Heart right ventricle (tissue), 16 donors: ENCODE results near the gene LAMA5. TPM values are rescaled to one million over a fixed set of nuclear protein-coding genes. Genes with fewer than 3 reads are reported as not detected.
A peak's percentile ranks its signal among the peaks of the same experiment; 100 is the strongest.

ENCODE experiments used
- ATAC-seq, 8 donors: fragments of 200-7000 bp; cut with Tn5 transposase; one replicate each; pipeline ENCODE4 v1.9.1; 2020; ENCODE audit warnings: mild to moderate bottlenecking in 8 of 8, moderate library complexity in 8 of 8, moderate number of reproducible peaks in 1 of 8
- DNase-seq, 2 donors: peaks; one replicate each; pipeline ENCODE4 v3.0.0-alpha.2; 2020
- H3K27ac ChIP-seq, 10 donors: fragments of 200-600 bp; sonication (generic) in 2 of 10; one replicate each; pipeline versions ENCODE4 v1.5.0 to v1.8.0; 2020 to 2022; ENCODE audit warnings: mild to moderate bottlenecking in 3 of 10
- H3K27me3 ChIP-seq, 7 donors: fragments of 200-600 bp; one replicate each; pipeline ENCODE4 v1.8.0; 2021 to 2022; ENCODE audit warnings: mild to moderate bottlenecking in 2 of 7
- H3K36me3 ChIP-seq, 9 donors: fragments of 200-600 bp; sonication (generic) in 1 of 9; one replicate each; pipeline versions ENCODE4 v1.5.0 to v1.8.0; 2020 to 2022; ENCODE audit warnings: mild to moderate bottlenecking in 2 of 9
- H3K4me1 ChIP-seq, 9 donors: fragments of 200-600 bp; sonication (generic) in 1 of 9; one replicate each; pipeline versions ENCODE4 v1.5.0 to v1.8.0; 2020 to 2022; ENCODE audit warnings: mild to moderate bottlenecking in 4 of 9
- H3K4me3 ChIP-seq, 10 donors: fragments of 200-600 bp; sonication (generic) in 2 of 10; one replicate each; pipeline versions ENCODE4 v1.5.0 to v1.8.0; 2020 to 2022; ENCODE audit warnings: mild to moderate bottlenecking in 7 of 10, moderate library complexity in 2 of 10
- H3K9me3 ChIP-seq, 11 donors: fragments of 200-600 bp in 10 of 11; sonication (generic) in 2 of 11; one replicate each; pipeline versions ENCODE4 v1.5.0 to v1.8.0; 2013 to 2022; ENCODE audit warnings: mild to moderate bottlenecking in 2 of 11, control low read depth in 1 of 11, moderate library complexity in 1 of 11
- WGBS, 2 donors: extraction: QIAGEN DNeasy Blood & Tissue Kit; methylation state at CpG; one replicate each; pipeline ENCODE4 v1.1.7; 2013; ENCODE audit warnings: inconsistent platforms in 1 of 2; 5-methylcytosine and 5-hydroxymethylcytosine counted together
- intact Hi-C, 10 donors: fragments of 100-400 bp; cut with DNase I; formaldehyde crosslinking; loops; one replicate each; pipeline versions ENCODE4 v1.11.1 to v1.14.2; 2022
- polyA plus RNA-seq, 2 donors: library from polyadenylated mRNA; stranded (reverse); fragments of 200-250 nt; gene quantifications; one replicate each; pipeline ENCODE4 v1.2.3, GENCODE V29; 2013
- total RNA-seq, 10 donors: library from RNA; stranded (reverse); fragmentation: NEBNext Ultra II Directional in 3 of 10; extraction: Animal tissue kit (Norgen Biotek cat#: 25700) in 3 of 10; gene quantifications; one replicate each; pipeline versions ENCODE4 v1.2.1 to v1.2.4, GENCODE V29; 2021 to 2023
- TF ChIP-seq, protein P1 (sequence below), 9 donors: fragments of 200-600 bp; sonication (generic) in 2 of 9; IDR thresholded peaks; one replicate each; pipeline versions ENCODE4 v1.5.0 to v1.8.0; 2021 to 2022; ENCODE audit warnings: antibody characterized with exemption in 9 of 9, mild to moderate bottlenecking in 5 of 9, moderate library complexity in 1 of 9
- donor health status: Arrhythmogenic right ventricular cardiomyopathy.
- donor health status: ischemic (EF 13 %, LVEDD 7.1; RV severe dilation, severe dysfunction).
- donor health status: healthy with polysubstance abuse.
- donor health status: DM: no; HTN: yes; CAD: no.
- donor health status: DM: no; HTN: no; CAD: no.
- donor health status: ischemic (EF 25% LVEDD 6.9; RV normal size, moderate dysfunction).
- donor health status: ischemic (EF 25% LVEDD 5.7; RV mildly dilated, moderate dysfunction).
- donor health status: healthy.
- donor health status: DM: yes; HTN: yes; CAD: no.
- donor health status: Ischemic cardiomyopathy.
- donor health status: ischemic (EF 35%, LVEDD 5.7; RV mildly dilated, moderate dysfunction).
- donor health status: nonischemic (EF 11% LVEDD 7.7; RV severe dilation, severe dysfunction).
- donor health status: DM: yes; HTN: yes; CAD: no.
- donor health status: PGD.
- donor health status: ischemic (EF 29% LVEDD 5.4; RV normal size, mild dysfunction).
- donor health status: nonischemic (EF 23%, LVEDD 6.1; RV moderate dilation, normal function).

LAMA5 gene
- total and polyA plus RNA-seq, 12 donors = 53.9 to 358 (median 76.5) TPM

DNA sequence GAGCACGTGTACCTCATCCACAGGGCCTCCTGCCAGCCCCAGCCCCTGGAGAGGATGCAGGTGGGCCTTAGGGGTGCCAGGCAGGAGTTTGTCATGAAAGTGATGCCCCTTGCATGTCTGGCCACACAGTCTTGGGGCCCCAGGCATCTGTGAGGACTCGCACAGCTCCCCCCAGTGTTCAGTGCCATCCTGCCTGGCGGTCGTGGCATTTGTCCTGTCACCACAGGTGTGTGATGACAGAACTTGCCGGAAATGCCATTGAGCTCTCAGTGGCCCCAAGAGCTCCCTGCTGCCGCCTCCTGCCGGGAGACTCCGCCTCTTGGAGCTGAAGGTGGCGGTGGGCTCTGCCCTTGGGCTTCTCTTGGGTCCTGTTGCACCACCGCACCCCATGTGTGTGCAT is 94.9 kb downstream of the LAMA5 start:
- intact Hi-C loops = no loop called here
- WGBS, 2 donors = 69 to 77% methylated on average over 10 of the region's 10 CpGs
- no peaks in the 10 kb centered on the region for H3K27me3 ChIP-seq
- H3K9me3 ChIP-seq = no peaks in the 10 kb centered on the region
- H3K4me1 ChIP-seq = peaks cover 2 to 32% (median 13%) of the 10 kb centered on the region in 9 donors
- no peak overlapping the region for H3K27ac ChIP-seq
- TF ChIP-seq, protein P1, sequence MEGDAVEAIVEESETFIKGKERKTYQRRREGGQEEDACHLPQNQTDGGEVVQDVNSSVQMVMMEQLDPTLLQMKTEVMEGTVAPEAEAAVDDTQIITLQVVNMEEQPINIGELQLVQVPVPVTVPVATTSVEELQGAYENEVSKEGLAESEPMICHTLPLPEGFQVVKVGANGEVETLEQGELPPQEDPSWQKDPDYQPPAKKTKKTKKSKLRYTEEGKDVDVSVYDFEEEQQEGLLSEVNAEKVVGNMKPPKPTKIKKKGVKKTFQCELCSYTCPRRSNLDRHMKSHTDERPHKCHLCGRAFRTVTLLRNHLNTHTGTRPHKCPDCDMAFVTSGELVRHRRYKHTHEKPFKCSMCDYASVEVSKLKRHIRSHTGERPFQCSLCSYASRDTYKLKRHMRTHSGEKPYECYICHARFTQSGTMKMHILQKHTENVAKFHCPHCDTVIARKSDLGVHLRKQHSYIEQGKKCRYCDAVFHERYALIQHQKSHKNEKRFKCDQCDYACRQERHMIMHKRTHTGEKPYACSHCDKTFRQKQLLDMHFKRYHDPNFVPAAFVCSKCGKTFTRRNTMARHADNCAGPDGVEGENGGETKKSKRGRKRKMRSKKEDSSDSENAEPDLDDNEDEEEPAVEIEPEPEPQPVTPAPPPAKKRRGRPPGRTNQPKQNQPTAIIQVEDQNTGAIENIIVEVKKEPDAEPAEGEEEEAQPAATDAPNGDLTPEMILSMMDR (IDR thresholded peaks at IDR 0.05) = no peak
- H3K36me3 ChIP-seq = peaks cover 0 to 88% (median 25%) of the 10 kb centered on the region in 9 donors
- no peak overlapping the region for H3K4me3 ChIP-seq
- ATAC-seq (no peak), DNase-seq (no peak)

DNA sequence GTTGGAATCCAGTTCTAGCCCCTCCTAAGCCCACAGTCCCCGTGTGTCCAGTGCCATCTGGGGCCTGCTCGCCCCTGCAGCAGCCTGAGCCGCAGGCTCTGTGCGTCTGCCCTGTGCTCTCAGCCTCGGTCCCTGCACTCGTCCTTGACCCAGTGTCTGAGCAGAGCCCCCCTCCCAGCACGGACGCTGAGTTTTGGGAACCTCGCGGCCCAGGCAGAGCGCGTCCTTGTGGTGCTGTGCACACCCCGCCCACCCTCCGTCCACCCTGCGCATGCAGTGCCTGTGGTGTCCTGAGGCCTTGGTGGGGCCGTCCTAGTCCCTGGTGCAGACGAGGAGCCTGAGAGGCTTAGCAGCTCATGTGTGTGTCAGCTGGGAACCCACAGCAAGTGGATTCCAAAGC is 97.2 kb downstream of the LAMA5 start:
- intact Hi-C loops = no loop called here
- peaks cover 0 to 9% (median 0%) of the 10 kb centered on the region in 11 donors for H3K9me3 ChIP-seq
- H3K4me1 ChIP-seq = peaks cover 0 to 24% (median 9%) of the 10 kb centered on the region in 9 donors
- TF ChIP-seq, protein P1 (IDR thresholded peaks at IDR 0.05) = no peak
- no peaks in the 10 kb centered on the region for H3K27me3 ChIP-seq
- no peak overlapping the region for H3K27ac ChIP-seq
- H3K36me3 ChIP-seq = peaks cover 0 to 90% (median 35%) of the 10 kb centered on the region in 9 donors
- no peak overlapping the region for H3K4me3 ChIP-seq
- 89 to 93% methylated on average over 17 of the region's 17 CpGs for WGBS, 2 donors
- no peak for DNase-seq
- no peak for ATAC-seq

DNA sequence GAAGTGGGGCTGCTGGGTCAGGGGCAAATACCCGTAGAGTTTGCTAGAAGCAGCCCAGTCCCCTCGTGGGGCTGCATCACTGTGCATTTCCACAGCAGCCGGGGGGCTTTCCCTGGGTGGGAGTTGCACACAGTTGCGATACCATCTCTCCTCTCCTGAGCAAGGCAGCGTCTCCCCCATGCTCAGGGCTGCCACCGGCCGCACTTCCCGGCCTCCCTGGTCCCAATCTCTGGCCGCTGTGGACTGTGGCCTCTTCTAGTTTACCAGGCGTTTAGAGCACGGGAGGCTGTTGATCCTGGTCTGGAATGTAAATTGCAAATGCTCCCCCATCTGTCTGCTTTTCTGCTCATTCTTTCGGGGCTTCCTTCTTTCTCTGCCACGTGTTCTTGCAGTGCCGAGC is 97.7 kb downstream of the LAMA5 start:
- Histone ChIP-seq H3K4me1 (peaks cover 0 to 23% (median 9%) of the 10 kb centered on the region in 9 donors), H3K9me3 (peaks cover 0 to 9% (median 0%) of the 10 kb centered on the region in 11 donors), H3K27ac (no peak overlapping the region), H3K36me3 (peaks cover 0 to 90% (median 40%) of the 10 kb centered on the region in 9 donors), H3K4me3 (no peak overlapping the region), H3K27me3 (no peaks in the 10 kb centered on the region)
- intact Hi-C loops = no loop called here
- DNase-seq (no peak), ATAC-seq (no peak)
- TF ChIP-seq, protein P1 (IDR thresholded peaks at IDR 0.05) = no peak
- 86 to 89% methylated on average over 14 of the region's 14 CpGs for WGBS, 2 donors

DNA sequence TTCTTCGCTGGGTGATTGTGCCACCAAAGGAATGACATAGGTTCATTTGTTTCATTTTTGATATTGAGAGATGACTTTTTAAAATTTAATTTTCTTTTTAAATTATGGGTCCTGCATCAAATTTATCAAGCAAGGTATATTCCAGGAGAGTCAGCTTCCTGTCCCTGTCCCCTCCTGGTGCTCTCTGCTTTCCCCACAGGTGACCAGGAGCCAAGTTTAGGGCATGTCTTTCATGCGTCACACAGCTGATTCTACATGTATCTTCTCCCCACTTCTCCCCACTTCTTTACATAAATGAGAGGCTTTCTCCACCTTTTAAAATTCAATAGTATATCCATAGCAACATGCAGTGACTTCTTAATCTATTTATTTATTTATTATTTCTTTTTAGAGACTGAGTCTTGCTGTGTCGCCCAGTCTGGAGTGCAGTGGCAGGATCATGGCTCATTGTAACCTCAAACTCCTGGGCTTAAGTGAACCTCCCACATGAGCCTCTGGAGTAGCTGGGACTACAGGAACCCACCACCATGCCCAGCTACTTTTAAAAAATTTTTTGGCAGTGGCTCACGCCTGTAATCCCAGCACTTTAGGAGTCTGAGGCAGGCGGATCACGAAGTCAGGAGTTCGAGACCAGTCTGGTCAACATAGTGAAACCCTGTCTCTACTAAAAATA is 98.7 kb downstream of the LAMA5 start:
- peaks cover 0 to 9% (median 0%) of the 10 kb centered on the region in 11 donors for H3K9me3 ChIP-seq

More for the DNA sequence above, 98.7 kb downstream of the LAMA5 start:
- ATAC-seq (no peak), DNase-seq (no peak)
- no peak overlapping the region for H3K4me3 ChIP-seq
- TF ChIP-seq, protein P1 (IDR thresholded peaks at IDR 0.05) = no peak
- intact Hi-C loops = no loop called here
- peaks cover 0 to 90% (median 41%) of the 10 kb centered on the region in 9 donors for H3K36me3 ChIP-seq
- WGBS, 2 donors = 81 to 83% methylated on average over 7 of the region's 7 CpGs
- peak overlapping the region in 1 of 10 donors; percentile 62 for H3K27ac ChIP-seq
- peaks cover 0 to 20% (median 9%) of the 10 kb centered on the region in 9 donors for H3K4me1 ChIP-seq
- H3K27me3 ChIP-seq = no peaks in the 10 kb centered on the region
